GM23338 (cell line): Measurements from ENCODE around the gene MPL. TPM values are rescaled to one million over a fixed set of nuclear protein-coding genes. Genes with fewer than 3 reads are reported as not detected.

Experiments
- ATAC-seq: fragments of 200-7000 bp; cut with Tn5 transposase; 3 replicates; pipeline ENCODE4 v1.9.1; 2020
- DNase-seq: peaks from one replicate; pipeline ENCODE4 v3.0.0-alpha.2; 2015; ENCODE audit warnings: low spot score
- H2AFZ ChIP-seq: fragments of 200-600 bp; sonication (generic); 2 replicates; pipeline ENCODE4 v1.8.0; 2016; ENCODE audit warnings: antibody characterized with exemption, mild to moderate bottlenecking, moderate library complexity
- H3F3A ChIP-seq: fragments of 200-600 bp; sonication (generic); replicated peaks from 2 replicates; pipeline ENCODE4 v1.8.0; 2017; ENCODE audit warnings: antibody characterized with exemption, mixed run types, low read depth
- H3K27ac ChIP-seq: fragments of 200-600 bp; sonication (generic); 2 replicates; pipeline ENCODE4 v1.6.1; 2016; ENCODE audit warnings: low read depth
- H3K27me3 ChIP-seq: fragments of 200-600 bp; sonication (generic); 2 replicates; pipeline ENCODE4 v1.8.0; 2016; ENCODE audit warnings: mild to moderate bottlenecking, mixed run types, moderate library complexity; ENCODE audit not compliant: insufficient read depth
- H3K36me3 ChIP-seq: fragments of 200-600 bp; sonication (generic); 2 replicates; pipeline ENCODE4 v1.8.0; 2016; ENCODE audit warnings: mild to moderate bottlenecking; ENCODE audit not compliant: insufficient read depth
- H3K4me1 ChIP-seq: fragments of 200-600 bp; sonication (generic); 2 replicates; pipeline ENCODE4 v1.8.0; 2016; ENCODE audit warnings: mild to moderate bottlenecking, moderate library complexity; ENCODE audit not compliant: insufficient read depth
- H3K4me2 ChIP-seq: fragments of 200-600 bp; sonication (generic); 2 replicates; pipeline ENCODE4 v1.7.1; 2017; ENCODE audit warnings: mixed run types
- H3K4me3 ChIP-seq: fragments of 200-600 bp; sonication (generic); 2 replicates; pipeline ENCODE4 v1.6.1; 2016; ENCODE audit warnings: mixed run types
- H3K79me2 ChIP-seq: fragments of 200-600 bp; sonication (generic); replicated peaks from 2 replicates; pipeline ENCODE4 v1.8.0; 2017; ENCODE audit warnings: mild to moderate bottlenecking; ENCODE audit not compliant: insufficient read depth
- H3K9me2 ChIP-seq: fragments of 200-600 bp; sonication (generic); 2 replicates; pipeline ENCODE4 v1.8.0; 2017; ENCODE audit not compliant: insufficient read depth
- H4K20me1 ChIP-seq: fragments of 200-600 bp; sonication (generic); replicated peaks from 2 replicates; pipeline ENCODE4 v1.8.0; 2017; ENCODE audit warnings: mild to moderate bottlenecking; ENCODE audit not compliant: insufficient read depth
- H3K27ac Mint-ChIP-seq: 2 replicates; pipeline ENCODE4 v1.8.0; 2020; ENCODE audit warnings: inconsistent platforms, mild to moderate bottlenecking, moderate library complexity, mixed read lengths
- H3K27me3 Mint-ChIP-seq: 3 replicates; pipeline ENCODE4 v1.8.0; 2022; ENCODE audit warnings: low read depth, mild to moderate bottlenecking, moderate library complexity, mixed read lengths, inconsistent platforms; ENCODE audit not compliant: insufficient read depth, poor library complexity
- H3K36me3 Mint-ChIP-seq: 3 replicates; pipeline ENCODE4 v1.8.0; 2021; ENCODE audit warnings: low read depth, mild to moderate bottlenecking, inconsistent platforms, moderate library complexity, mixed read lengths
- H3K4me1 Mint-ChIP-seq: 3 replicates; pipeline ENCODE4 v1.8.0; 2020; ENCODE audit warnings: mild to moderate bottlenecking, inconsistent platforms, mixed read lengths
- H3K4me3 Mint-ChIP-seq: 3 replicates; pipeline ENCODE4 v1.8.0; 2021; ENCODE audit warnings: moderate library complexity, mild to moderate bottlenecking, inconsistent platforms, mixed read lengths
- H3K9me3 Mint-ChIP-seq: 3 replicates; pipeline ENCODE4 v1.8.0; 2020; ENCODE audit warnings: moderate library complexity, mild to moderate bottlenecking, inconsistent platforms, mixed read lengths
- CREB1 ChIP-seq: fragments of 250-450 bp; sonication (Bioruptor Pico); IDR thresholded peaks from 2 replicates; pipeline ENCODE4 v1.5.0; 2020; ENCODE audit warnings: low read depth, mild to moderate bottlenecking, moderate library complexity
- ETS1 ChIP-seq: IDR thresholded peaks from 2 replicates; pipeline ENCODE4 v1.6.1; 2016; ENCODE audit warnings: antibody characterized with exemption
- EZH2 ChIP-seq: fragments of 200-600 bp; sonication (generic); IDR thresholded peaks from one replicate; pipeline ENCODE4 v1.8.0; 2017; ENCODE audit warnings: antibody characterized with exemption, mild to moderate bottlenecking, low read depth; ENCODE audit not compliant: unreplicated experiment
- EZH2phosphoT487 ChIP-seq: fragments of 200-600 bp; sonication (generic); IDR thresholded peaks from one replicate; pipeline ENCODE4 v1.8.1; 2018; ENCODE audit warnings: antibody characterized with exemption; ENCODE audit not compliant: unreplicated experiment
- JUNB ChIP-seq: IDR thresholded peaks from one replicate; pipeline ENCODE4 v1.6.1; 2016; ENCODE audit warnings: antibody characterized with exemption; ENCODE audit not compliant: unreplicated experiment
- NANOG ChIP-seq: IDR thresholded peaks from 2 replicates; pipeline ENCODE4 v1.6.1; 2016; ENCODE audit warnings: antibody characterized with exemption, borderline replicate concordance
- POLR2AphosphoS5 ChIP-seq: IDR thresholded peaks from 2 replicates; pipeline ENCODE4 v1.6.1; 2016; ENCODE audit warnings: antibody characterized with exemption, low read depth
- STAT1 ChIP-seq: IDR thresholded peaks from one replicate; pipeline ENCODE4 v1.6.1; 2016; ENCODE audit warnings: antibody characterized with exemption; ENCODE audit not compliant: unreplicated experiment
- ZNF114 ChIP-seq: fragments of 250-450 bp; sonication (Bioruptor Pico); IDR thresholded peaks from 2 replicates; pipeline ENCODE4 v1.5.0; 2020; ENCODE audit warnings: mild to moderate bottlenecking, moderate library complexity
- ZNF331 ChIP-seq: fragments of 250-450 bp; sonication (Bioruptor Pico); IDR thresholded peaks from 2 replicates; pipeline ENCODE4 v1.5.0; 2020; ENCODE audit warnings: low read depth, mild to moderate bottlenecking, moderate library complexity
- polyA plus RNA-seq: library from polyadenylated mRNA; unstranded; fragments of >200 nt; fragmentation: Nextera tagmentation; extraction: Ambion mirVana; gene quantifications from 2 replicates; pipeline ENCODE4 v1.2.1, GENCODE V29; 2016
- total RNA-seq: library from RNA; depleted of rRNA; stranded (reverse); fragments of >200 nt; shearing (Covaris generic); gene quantifications from 2 replicates; pipeline ENCODE4 v1.2.3, GENCODE V29; 2014
- TF ChIP-seq, protein P1 (sequence below): fragments of 250-450 bp; sonication (Bioruptor Pico); IDR thresholded peaks from 2 replicates; pipeline ENCODE4 v1.5.0; 2020; ENCODE audit warnings: mild to moderate bottlenecking, moderate library complexity
- TF ChIP-seq, protein P2 (sequence below): IDR thresholded peaks from one replicate; pipeline ENCODE4 v1.6.1; 2018; ENCODE audit warnings: antibody characterized with exemption; ENCODE audit not compliant: unreplicated experiment
- TF ChIP-seq, protein P3 (sequence below), 2 experiments: fragments of 200-600 bp in 1 of 2; sonication (generic) in 1 of 2; conservative IDR thresholded peaks; 2 replicates each; pipeline versions ENCODE4 v1.5.1 to v1.6.1; 2016 to 2017; ENCODE audit warnings: antibody characterized with exemption in 2 of 2, low read depth in 2 of 2, mild to moderate bottlenecking in 2 of 2, moderate library complexity in 1 of 2

MPL gene
- total and polyA plus RNA-seq, 2 experiments from 2014 or later, result not detected

- H3K9me3 Mint-ChIP-seq, result no peaks in the 10 kb centered on the region; the same call in 2 of the 3 replicates
- H3K27me3 Mint-ChIP-seq, result peaks cover 8% of the 10 kb centered on the region
- ATAC-seq (no peak), DNase-seq (no peak)
- Histone ChIP-seq H4K20me1 (peaks cover 26% of the 10 kb centered on the region), H3K4me1 (peaks cover 20% of the 10 kb centered on the region), H3K4me3 (peak overlapping the region; percentile 90), H3K79me2 (peaks cover 23% of the 10 kb centered on the region), H3K36me3 (peaks cover 23% of the 10 kb centered on the region), H3K27ac (no peak overlapping the region), H2AFZ (no peak overlapping the region), H3K27me3 (no peaks in the 10 kb centered on the region), H3F3A (peaks cover 37% of the 10 kb centered on the region), H3K4me2 (peak overlapping the region; percentile 94), H3K9me2 (no peaks in the 10 kb centered on the region)
- TF ChIP-seq JUNB, result no peak
- TF ChIP-seq EZH2, result no peak
- no peak for TF ChIP-seq EZH2phosphoT487
- TF ChIP-seq ZNF114 (CRISPR knock-in tag), result no peak
- TF ChIP-seq, protein P1, sequence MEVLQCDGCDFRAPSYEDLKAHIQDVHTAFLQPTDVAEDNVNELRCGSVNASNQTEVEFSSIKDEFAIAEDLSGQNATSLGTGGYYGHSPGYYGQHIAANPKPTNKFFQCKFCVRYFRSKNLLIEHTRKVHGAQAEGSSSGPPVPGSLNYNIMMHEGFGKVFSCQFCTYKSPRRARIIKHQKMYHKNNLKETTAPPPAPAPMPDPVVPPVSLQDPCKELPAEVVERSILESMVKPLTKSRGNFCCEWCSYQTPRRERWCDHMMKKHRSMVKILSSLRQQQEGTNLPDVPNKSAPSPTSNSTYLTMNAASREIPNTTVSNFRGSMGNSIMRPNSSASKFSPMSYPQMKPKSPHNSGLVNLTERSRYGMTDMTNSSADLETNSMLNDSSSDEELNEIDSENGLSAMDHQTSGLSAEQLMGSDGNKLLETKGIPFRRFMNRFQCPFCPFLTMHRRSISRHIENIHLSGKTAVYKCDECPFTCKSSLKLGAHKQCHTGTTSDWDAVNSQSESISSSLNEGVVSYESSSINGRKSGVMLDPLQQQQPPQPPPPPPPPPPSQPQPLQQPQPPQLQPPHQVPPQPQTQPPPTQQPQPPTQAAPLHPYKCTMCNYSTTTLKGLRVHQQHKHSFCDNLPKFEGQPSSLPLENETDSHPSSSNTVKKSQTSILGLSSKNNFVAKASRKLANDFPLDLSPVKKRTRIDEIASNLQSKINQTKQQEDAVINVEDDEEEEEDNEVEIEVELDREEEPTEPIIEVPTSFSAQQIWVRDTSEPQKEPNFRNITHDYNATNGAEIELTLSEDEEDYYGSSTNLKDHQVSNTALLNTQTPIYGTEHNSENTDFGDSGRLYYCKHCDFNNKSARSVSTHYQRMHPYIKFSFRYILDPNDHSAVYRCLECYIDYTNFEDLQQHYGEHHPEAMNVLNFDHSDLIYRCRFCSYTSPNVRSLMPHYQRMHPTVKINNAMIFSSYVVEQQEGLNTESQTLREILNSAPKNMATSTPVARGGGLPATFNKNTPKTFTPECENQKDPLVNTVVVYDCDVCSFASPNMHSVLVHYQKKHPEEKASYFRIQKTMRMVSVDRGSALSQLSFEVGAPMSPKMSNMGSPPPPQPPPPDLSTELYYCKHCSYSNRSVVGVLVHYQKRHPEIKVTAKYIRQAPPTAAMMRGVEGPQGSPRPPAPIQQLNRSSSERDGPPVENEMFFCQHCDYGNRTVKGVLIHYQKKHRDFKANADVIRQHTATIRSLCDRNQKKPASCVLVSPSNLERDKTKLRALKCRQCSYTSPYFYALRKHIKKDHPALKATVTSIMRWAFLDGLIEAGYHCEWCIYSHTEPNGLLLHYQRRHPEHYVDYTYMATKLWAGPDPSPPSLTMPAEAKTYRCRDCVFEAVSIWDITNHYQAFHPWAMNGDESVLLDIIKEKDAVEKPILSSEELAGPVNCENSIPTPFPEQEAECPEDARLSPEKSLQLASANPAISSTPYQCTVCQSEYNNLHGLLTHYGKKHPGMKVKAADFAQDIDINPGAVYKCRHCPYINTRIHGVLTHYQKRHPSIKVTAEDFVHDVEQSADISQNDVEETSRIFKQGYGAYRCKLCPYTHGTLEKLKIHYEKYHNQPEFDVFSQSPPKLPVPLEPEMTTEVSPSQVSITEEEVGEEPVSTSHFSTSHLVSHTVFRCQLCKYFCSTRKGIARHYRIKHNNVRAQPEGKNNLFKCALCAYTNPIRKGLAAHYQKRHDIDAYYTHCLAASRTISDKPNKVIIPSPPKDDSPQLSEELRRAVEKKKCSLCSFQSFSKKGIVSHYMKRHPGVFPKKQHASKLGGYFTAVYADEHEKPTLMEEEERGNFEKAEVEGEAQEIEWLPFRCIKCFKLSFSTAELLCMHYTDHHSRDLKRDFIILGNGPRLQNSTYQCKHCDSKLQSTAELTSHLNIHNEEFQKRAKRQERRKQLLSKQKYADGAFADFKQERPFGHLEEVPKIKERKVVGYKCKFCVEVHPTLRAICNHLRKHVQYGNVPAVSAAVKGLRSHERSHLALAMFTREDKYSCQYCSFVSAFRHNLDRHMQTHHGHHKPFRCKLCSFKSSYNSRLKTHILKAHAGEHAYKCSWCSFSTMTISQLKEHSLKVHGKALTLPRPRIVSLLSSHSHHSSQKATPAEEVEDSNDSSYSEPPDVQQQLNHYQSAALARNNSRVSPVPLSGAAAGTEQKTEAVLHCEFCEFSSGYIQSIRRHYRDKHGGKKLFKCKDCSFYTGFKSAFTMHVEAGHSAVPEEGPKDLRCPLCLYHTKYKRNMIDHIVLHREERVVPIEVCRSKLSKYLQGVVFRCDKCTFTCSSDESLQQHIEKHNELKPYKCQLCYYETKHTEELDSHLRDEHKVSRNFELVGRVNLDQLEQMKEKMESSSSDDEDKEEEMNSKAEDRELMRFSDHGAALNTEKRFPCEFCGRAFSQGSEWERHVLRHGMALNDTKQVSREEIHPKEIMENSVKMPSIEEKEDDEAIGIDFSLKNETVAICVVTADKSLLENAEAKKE, result no peak
- TF ChIP-seq, protein P2, sequence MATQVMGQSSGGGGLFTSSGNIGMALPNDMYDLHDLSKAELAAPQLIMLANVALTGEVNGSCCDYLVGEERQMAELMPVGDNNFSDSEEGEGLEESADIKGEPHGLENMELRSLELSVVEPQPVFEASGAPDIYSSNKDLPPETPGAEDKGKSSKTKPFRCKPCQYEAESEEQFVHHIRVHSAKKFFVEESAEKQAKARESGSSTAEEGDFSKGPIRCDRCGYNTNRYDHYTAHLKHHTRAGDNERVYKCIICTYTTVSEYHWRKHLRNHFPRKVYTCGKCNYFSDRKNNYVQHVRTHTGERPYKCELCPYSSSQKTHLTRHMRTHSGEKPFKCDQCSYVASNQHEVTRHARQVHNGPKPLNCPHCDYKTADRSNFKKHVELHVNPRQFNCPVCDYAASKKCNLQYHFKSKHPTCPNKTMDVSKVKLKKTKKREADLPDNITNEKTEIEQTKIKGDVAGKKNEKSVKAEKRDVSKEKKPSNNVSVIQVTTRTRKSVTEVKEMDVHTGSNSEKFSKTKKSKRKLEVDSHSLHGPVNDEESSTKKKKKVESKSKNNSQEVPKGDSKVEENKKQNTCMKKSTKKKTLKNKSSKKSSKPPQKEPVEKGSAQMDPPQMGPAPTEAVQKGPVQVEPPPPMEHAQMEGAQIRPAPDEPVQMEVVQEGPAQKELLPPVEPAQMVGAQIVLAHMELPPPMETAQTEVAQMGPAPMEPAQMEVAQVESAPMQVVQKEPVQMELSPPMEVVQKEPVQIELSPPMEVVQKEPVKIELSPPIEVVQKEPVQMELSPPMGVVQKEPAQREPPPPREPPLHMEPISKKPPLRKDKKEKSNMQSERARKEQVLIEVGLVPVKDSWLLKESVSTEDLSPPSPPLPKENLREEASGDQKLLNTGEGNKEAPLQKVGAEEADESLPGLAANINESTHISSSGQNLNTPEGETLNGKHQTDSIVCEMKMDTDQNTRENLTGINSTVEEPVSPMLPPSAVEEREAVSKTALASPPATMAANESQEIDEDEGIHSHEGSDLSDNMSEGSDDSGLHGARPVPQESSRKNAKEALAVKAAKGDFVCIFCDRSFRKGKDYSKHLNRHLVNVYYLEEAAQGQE, result no peak
- no peak for TF ChIP-seq STAT1
- TF ChIP-seq POLR2AphosphoS5, result no peak
- TF ChIP-seq, protein P3, sequence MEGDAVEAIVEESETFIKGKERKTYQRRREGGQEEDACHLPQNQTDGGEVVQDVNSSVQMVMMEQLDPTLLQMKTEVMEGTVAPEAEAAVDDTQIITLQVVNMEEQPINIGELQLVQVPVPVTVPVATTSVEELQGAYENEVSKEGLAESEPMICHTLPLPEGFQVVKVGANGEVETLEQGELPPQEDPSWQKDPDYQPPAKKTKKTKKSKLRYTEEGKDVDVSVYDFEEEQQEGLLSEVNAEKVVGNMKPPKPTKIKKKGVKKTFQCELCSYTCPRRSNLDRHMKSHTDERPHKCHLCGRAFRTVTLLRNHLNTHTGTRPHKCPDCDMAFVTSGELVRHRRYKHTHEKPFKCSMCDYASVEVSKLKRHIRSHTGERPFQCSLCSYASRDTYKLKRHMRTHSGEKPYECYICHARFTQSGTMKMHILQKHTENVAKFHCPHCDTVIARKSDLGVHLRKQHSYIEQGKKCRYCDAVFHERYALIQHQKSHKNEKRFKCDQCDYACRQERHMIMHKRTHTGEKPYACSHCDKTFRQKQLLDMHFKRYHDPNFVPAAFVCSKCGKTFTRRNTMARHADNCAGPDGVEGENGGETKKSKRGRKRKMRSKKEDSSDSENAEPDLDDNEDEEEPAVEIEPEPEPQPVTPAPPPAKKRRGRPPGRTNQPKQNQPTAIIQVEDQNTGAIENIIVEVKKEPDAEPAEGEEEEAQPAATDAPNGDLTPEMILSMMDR (conservative IDR thresholded peaks at IDR 0.05; ENCODE audit: low read depth in 2 of 2), result no peak
- no peak for TF ChIP-seq ETS1
- TF ChIP-seq CREB1 (CRISPR knock-in tag), result no peak
- TF ChIP-seq NANOG, result no peak
- no peak for TF ChIP-seq ZNF331 (CRISPR knock-in tag)
- H3K27ac Mint-ChIP-seq, result no peak overlapping the region
- H3K4me3 Mint-ChIP-seq, result peak overlapping the region; percentile 82; the same call in 2 of the 3 replicates
- H3K36me3 Mint-ChIP-seq, result peaks cover 41% of the 10 kb centered on the region
- H3K4me1 Mint-ChIP-seq, result peaks cover 33% of the 10 kb centered on the region
Observed at GRCh38 chr1:43365678-43366077, 28.1 kb downstream of the MPL start.
